Stimulated activated naive CD8-positive, alpha-beta T cell treated with anti-CD3 and anti-CD28 coated beads, Interleukin-15, Interleukin-2, amounts not matched to agents 100 ng/mL and 50 ng/mL, for 24 hours (primary cell): ENCODE measurements around the gene PLSCR3.

ENCODE experiments used
- H3K27ac Mint-ChIP-seq: one replicate; pipeline ENCODE4 v1.8.0; 2021; ENCODE audit warnings: mild to moderate bottlenecking, mixed read lengths
- H3K27me3 Mint-ChIP-seq: one replicate; pipeline ENCODE4 v1.8.0; 2021; ENCODE audit warnings: mixed read lengths
- H3K36me3 Mint-ChIP-seq: one replicate; pipeline ENCODE4 v1.8.0; 2021; ENCODE audit warnings: low read depth, mixed read lengths
- H3K4me1 Mint-ChIP-seq: one replicate; pipeline ENCODE4 v1.8.0; 2021; ENCODE audit warnings: low read depth, mixed read lengths
- H3K4me3 Mint-ChIP-seq: one replicate; pipeline ENCODE4 v1.8.0; 2021; ENCODE audit warnings: mild to moderate bottlenecking, mixed read lengths
- H3K9me3 Mint-ChIP-seq: one replicate; pipeline ENCODE4 v1.8.0; 2021; ENCODE audit warnings: mixed read lengths

PLSCR3 gene

GRCh38 chr17:7405350-7406234 is 11.3 kb upstream of the PLSCR3 start:
- no peaks in the 10 kb centered on the region for H3K27me3 Mint-ChIP-seq
- H3K27ac Mint-ChIP-seq = no peak overlapping the region
- peaks cover 9% of the 10 kb centered on the region for H3K36me3 Mint-ChIP-seq
- H3K4me3 Mint-ChIP-seq = peak overlapping the region; percentile 76
- H3K9me3 Mint-ChIP-seq = no peaks in the 10 kb centered on the region
- H3K4me1 Mint-ChIP-seq = peaks cover 12% of the 10 kb centered on the region

GRCh38 chr17:7404737-7405349 is 10.5 kb upstream of the PLSCR3 start:
- Mint-ChIP-seq H3K36me3 (peaks cover 9% of the 10 kb centered on the region), H3K27ac (peak overlapping the region; percentile 94), H3K27me3 (no peaks in the 10 kb centered on the region), H3K4me1 (peaks cover 12% of the 10 kb centered on the region), H3K9me3 (no peaks in the 10 kb centered on the region), H3K4me3 (peak overlapping the region; percentile 91)

- Mint-ChIP-seq H3K36me3 (peaks cover 9% of the 10 kb centered on the region), H3K4me1 (peaks cover 12% of the 10 kb centered on the region), H3K27ac (peak within 1 kb of the TSS; percentile 94), H3K27me3 (no peaks in the 10 kb centered on the region), H3K9me3 (no peaks in the 10 kb centered on the region), H3K4me3 (peak within 1 kb of the TSS; percentile 91)
Observed at GRCh38 chr17:7403977-7404736, 9.8 kb upstream of the PLSCR3 start, which contains the start of gene TMEM256. TMEM256 (minus strand) TSS chr17:7404097; CDS start chr17:7404084, 13 bp downstream.

- no peaks in the 10 kb centered on the region for H3K27me3 Mint-ChIP-seq
- H3K27ac Mint-ChIP-seq = peak overlapping the region; percentile 94
- H3K4me1 Mint-ChIP-seq = peaks cover 12% of the 10 kb centered on the region
- H3K36me3 Mint-ChIP-seq = peaks cover 6% of the 10 kb centered on the region
- H3K4me3 Mint-ChIP-seq = peak overlapping the region; percentile 91
- H3K9me3 Mint-ChIP-seq = no peaks in the 10 kb centered on the region
Observed at GRCh38 chr17:7403727-7403976, 9.3 kb upstream of the PLSCR3 start.

- Mint-ChIP-seq H3K27ac (peak overlapping the region; percentile 18), H3K9me3 (no peaks in the 10 kb centered on the region), H3K4me1 (peaks cover 12% of the 10 kb centered on the region), H3K36me3 (peaks cover 6% of the 10 kb centered on the region), H3K27me3 (no peaks in the 10 kb centered on the region), H3K4me3 (peak overlapping the region; percentile 91)
Observed at GRCh38 chr17:7403043-7403726, 8.9 kb upstream of the PLSCR3 start.

- no peak overlapping the region for H3K27ac Mint-ChIP-seq
- no peak overlapping the region for H3K4me3 Mint-ChIP-seq
- H3K36me3 Mint-ChIP-seq = peaks cover 8% of the 10 kb centered on the region
- no peaks in the 10 kb centered on the region for H3K27me3 Mint-ChIP-seq
- peaks cover 16% of the 10 kb centered on the region for H3K4me1 Mint-ChIP-seq
- no peaks in the 10 kb centered on the region for H3K9me3 Mint-ChIP-seq
Observed at GRCh38 chr17:7398612-7399011, 4.3 kb upstream of the PLSCR3 start.

- Mint-ChIP-seq H3K27ac (no peak overlapping the region), H3K4me3 (peak overlapping the region; percentile 27), H3K9me3 (no peaks in the 10 kb centered on the region), H3K27me3 (no peaks in the 10 kb centered on the region), H3K36me3 (peaks cover 10% of the 10 kb centered on the region), H3K4me1 (peaks cover 16% of the 10 kb centered on the region)
Observed at GRCh38 chr17:7396147-7396546, 1.8 kb upstream of the PLSCR3 start.

- Mint-ChIP-seq H3K27ac (peak overlapping the region; percentile 75), H3K4me1 (peaks cover 16% of the 10 kb centered on the region), H3K9me3 (no peaks in the 10 kb centered on the region), H3K4me3 (peak overlapping the region; percentile 93), H3K27me3 (no peaks in the 10 kb centered on the region), H3K36me3 (peaks cover 28% of the 10 kb centered on the region)
Observed at GRCh38 chr17:7393613-7394451, 493 bp downstream of the PLSCR3 start.

- H3K27ac Mint-ChIP-seq = no peak overlapping the region
- peak overlapping the region; percentile 93 for H3K4me3 Mint-ChIP-seq
- H3K36me3 Mint-ChIP-seq = peaks cover 33% of the 10 kb centered on the region
- no peaks in the 10 kb centered on the region for H3K27me3 Mint-ChIP-seq
- no peaks in the 10 kb centered on the region for H3K9me3 Mint-ChIP-seq
- peaks cover 16% of the 10 kb centered on the region for H3K4me1 Mint-ChIP-seq
Observed at GRCh38 chr17:7392696-7393612, 1.4 kb downstream of the PLSCR3 start.

GRCh38 chr17:7391307-7391706 is 3.0 kb downstream of the PLSCR3 start:
- H3K4me3 Mint-ChIP-seq = no peak overlapping the region
- peaks cover 33% of the 10 kb centered on the region for H3K36me3 Mint-ChIP-seq
- H3K4me1 Mint-ChIP-seq = peaks cover 16% of the 10 kb centered on the region
- H3K9me3 Mint-ChIP-seq = no peaks in the 10 kb centered on the region
- H3K27ac Mint-ChIP-seq = no peak overlapping the region
- H3K27me3 Mint-ChIP-seq = no peaks in the 10 kb centered on the region

- Mint-ChIP-seq H3K27me3 (no peaks in the 10 kb centered on the region), H3K4me3 (no peak overlapping the region), H3K9me3 (no peaks in the 10 kb centered on the region), H3K27ac (no peak overlapping the region), H3K36me3 (peaks cover 33% of the 10 kb centered on the region), H3K4me1 (peaks cover 15% of the 10 kb centered on the region)
Observed at GRCh38 chr17:7389924-7390910, 4.1 kb downstream of the PLSCR3 start.

- Mint-ChIP-seq H3K27me3 (no peaks in the 10 kb centered on the region), H3K4me3 (no peak overlapping the region), H3K27ac (no peak overlapping the region), H3K9me3 (no peaks in the 10 kb centered on the region), H3K36me3 (peaks cover 30% of the 10 kb centered on the region), H3K4me1 (peaks cover 9% of the 10 kb centered on the region)
Observed at GRCh38 chr17:7388856-7389255, 5.5 kb downstream of the PLSCR3 start.
